ENCODE results near the gene MRPL45.

MRPL45 gene

GRCh38 chr17:38364741-38365140, 67.8 kb downstream of the MRPL45 start:
- Histone ChIP-seq H3K9me3 (ENCODE audit: severe bottlenecking) (no peaks in the 10 kb centered on the region), H3K4me3 (ENCODE audit: severe bottlenecking) (no peak overlapping the region), H3K27ac (ENCODE audit: poor library complexity, severe bottlenecking) (no peak overlapping the region), H3K36me3 (ENCODE audit: low read depth) (peaks cover 27% of the 10 kb centered on the region), H3K27me3 (ENCODE audit: insufficient read depth, poor library complexity, severe bottlenecking) (no peaks in the 10 kb centered on the region), H3K4me1 (ENCODE audit: insufficient read depth, poor library complexity, severe bottlenecking) (peaks cover 2% of the 10 kb centered on the region)
- DNase-seq (ENCODE audit: low spot score) (no peak), ATAC-seq (ENCODE audit: low read depth) (no peak)
- no peak for TF ChIP-seq CTCF (IDR thresholded peaks at IDR 0.05; ENCODE audit: poor library complexity, severe bottlenecking)

- no peaks in the 10 kb centered on the region for H3K9me3 ChIP-seq (ENCODE audit: severe bottlenecking)
- ATAC-seq (ENCODE audit: low read depth): no peak
Measured at GRCh38 chr17:38369124-38369886, 72.3 kb downstream of the MRPL45 start.

More at GRCh38 chr17:38369124-38369886, 72.3 kb downstream of the MRPL45 start:
- Histone ChIP-seq H3K4me1 (ENCODE audit: insufficient read depth, poor library complexity, severe bottlenecking) (no peaks in the 10 kb centered on the region), H3K4me3 (ENCODE audit: severe bottlenecking) (no peak overlapping the region), H3K27ac (ENCODE audit: poor library complexity, severe bottlenecking) (no peak overlapping the region), H3K36me3 (ENCODE audit: low read depth) (peaks cover 32% of the 10 kb centered on the region), H3K27me3 (ENCODE audit: insufficient read depth, poor library complexity, severe bottlenecking) (no peaks in the 10 kb centered on the region)
- DNase-seq (ENCODE audit: low spot score): no peak
- TF ChIP-seq CTCF (IDR thresholded peaks at IDR 0.05; ENCODE audit: poor library complexity, severe bottlenecking): no peak

Measured in RWPE2 (cell line).